ENCODE data around the gene VPS13C. TPM values are rescaled to one million over a fixed set of nuclear protein-coding genes. Genes with fewer than 3 reads are reported as not detected.

The VPS13C gene
- total RNA-seq (2014; rRNA removed; shearing (Covaris generic)), result 25.9 and 47.1 TPM in 2 replicates

GRCh38 chr15:62060113-62060895 is at the start of gene VPS13C:
Gene VPS13C, minus strand, starts transcription at chr15:62060447. Its CDS starts 73 bp downstream, at chr15:62060374.
- DNase-seq (ENCODE audit: low spot score), result peak; percentile 84

- no peak for DNase-seq (ENCODE audit: low spot score)
These were observed 49.2 kb upstream of the VPS13C start for GRCh38 chr15:62109437-62109836.

GRCh38 chr15:62108411-62108810 is 48.2 kb upstream of the VPS13C start:
- no peak for DNase-seq (ENCODE audit: low spot score)

GRCh38 chr15:62107571-62108121 is 47.4 kb upstream of the VPS13C start:
- DNase-seq (ENCODE audit: low spot score), result no peak

- DNase-seq (ENCODE audit: low spot score), result no peak
These were observed 45.8 kb upstream of the VPS13C start for GRCh38 chr15:62106096-62106495.

GRCh38 chr15:62105266-62105665 is 45.0 kb upstream of the VPS13C start:
- no peak for DNase-seq (ENCODE audit: low spot score)

- DNase-seq (ENCODE audit: low spot score), result no peak
These were observed 44.6 kb upstream of the VPS13C start for GRCh38 chr15:62104846-62105245.

- DNase-seq (ENCODE audit: low spot score), result no peak
These were observed 44.2 kb upstream of the VPS13C start for GRCh38 chr15:62104401-62104800.

- no peak for DNase-seq (ENCODE audit: low spot score)
These were observed 43.2 kb upstream of the VPS13C start for GRCh38 chr15:62103431-62103830.

- DNase-seq (ENCODE audit: low spot score), result peak; percentile 49
These were observed 38.9 kb upstream of the VPS13C start for GRCh38 chr15:62099094-62099601.

- no peak for DNase-seq (ENCODE audit: low spot score)
These were observed 34.1 kb upstream of the VPS13C start for GRCh38 chr15:62094388-62094787.

- DNase-seq (ENCODE audit: low spot score), result no peak
These were observed 33.6 kb upstream of the VPS13C start for GRCh38 chr15:62093809-62094208.

- no peak for DNase-seq (ENCODE audit: low spot score)
These were observed 30.7 kb upstream of the VPS13C start for GRCh38 chr15:62090988-62091387.

- no peak for DNase-seq (ENCODE audit: low spot score)
These were observed 29.4 kb upstream of the VPS13C start for GRCh38 chr15:62089616-62090015.

- no peak for DNase-seq (ENCODE audit: low spot score)
These were observed 28.1 kb upstream of the VPS13C start for GRCh38 chr15:62088353-62088693.

GRCh38 chr15:62087671-62088352 is 27.6 kb upstream of the VPS13C start:
- DNase-seq (ENCODE audit: low spot score), result no peak

GRCh38 chr15:62085740-62086139 is 25.5 kb upstream of the VPS13C start:
- no peak for DNase-seq (ENCODE audit: low spot score)

GRCh38 chr15:62083194-62084154 is 23.2 kb upstream of the VPS13C start:
- no peak for DNase-seq (ENCODE audit: low spot score)

GRCh38 chr15:62079594-62079993 is 19.3 kb upstream of the VPS13C start:
- DNase-seq (ENCODE audit: low spot score), result no peak

GRCh38 chr15:62075595-62076277 is 15.5 kb upstream of the VPS13C start:
- no peak for DNase-seq (ENCODE audit: low spot score)

- DNase-seq (ENCODE audit: low spot score), result peak; percentile 42
These were observed 11.6 kb upstream of the VPS13C start for GRCh38 chr15:62071711-62072308.
